AG04449 (cell line): Measurements from ENCODE around the gene C9orf152.
"Not testable (repeated sequence)": the region's sequence is repeated elsewhere in the genome, so short reads cannot be mapped to it uniquely, and the experiment has no call there.

ENCODE experiments used
- CTCF ChIA-PET: fragments of 350-600 bp; formaldehyde crosslinking; extraction: SDS; loops from one replicate; lab custom pipeline; 2021; ENCODE audit warnings: antibody characterized with exemption; lab: Yijun Ruan, JAX
- POLR2A ChIA-PET: fragments of 400-600, 350-600 bp; formaldehyde crosslinking; extraction: SDS; loops from one replicate; lab custom pipeline; 2020; ENCODE audit warnings: antibody characterized with exemption, inconsistent platforms; lab: Yijun Ruan, JAX
- DNase-seq: peaks from one replicate; pipeline ENCODE4 v3.0.0-alpha.2; 2010; ENCODE audit warnings: low read depth, low spot score
- H3K4me3 ChIP-seq: 2 replicates; pipeline ENCODE4 v1.5.1; 2011; ENCODE audit warnings: low read depth, mild to moderate bottlenecking, control low read depth, low read length
- CTCF ChIP-seq: IDR thresholded peaks from one replicate; pipeline ENCODE4 v1.5.1; 2011; ENCODE audit warnings: mild to moderate bottlenecking, moderate library complexity, low read length, control low read depth, inconsistent platforms; ENCODE audit not compliant: insufficient read depth; ENCODE audit errors: missing control alignments

The C9orf152 gene

DNA sequence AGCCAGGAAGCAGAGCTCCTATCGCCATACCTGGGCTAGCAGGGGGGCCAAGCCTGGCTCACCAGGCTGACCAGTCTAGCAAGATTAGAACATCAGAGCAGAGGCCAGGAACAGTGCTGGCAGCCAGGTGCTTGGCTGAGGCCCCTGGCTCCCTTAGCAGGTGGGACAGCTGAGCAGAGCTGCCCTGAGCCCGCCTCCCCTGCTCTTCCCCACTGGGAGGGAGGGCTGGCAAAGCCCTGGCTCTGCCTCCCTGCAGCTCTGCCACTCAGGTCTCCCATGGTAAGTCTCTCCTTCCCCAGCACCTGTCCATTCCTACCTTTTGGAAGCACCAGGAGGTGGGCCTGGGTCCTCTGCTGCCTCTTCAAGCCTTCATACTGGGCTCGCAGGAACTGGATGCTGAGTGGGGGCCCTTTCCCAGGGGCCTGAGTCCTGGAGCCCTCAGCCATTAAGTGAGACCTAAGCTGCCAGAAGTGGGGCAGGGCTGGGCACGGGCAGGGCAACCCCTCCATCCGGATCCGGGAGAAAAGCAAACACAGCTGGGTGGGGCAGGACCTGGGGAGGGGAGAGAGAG lies 803 bp downstream of the C9orf152 start:
- no peak for TF ChIP-seq CTCF
- H3K4me3 ChIP-seq = no peak overlapping the region
- ChIA-PET CTCF (interaction anchor here (22.4 to 31.4 kb wide), 2 partner anchors 6 to 13 kb away, joined by 534 read pairs; partner anchors contain the start of gene C9orf152), POLR2A (no interaction called here)
- DNase-seq = no peak

- TF ChIP-seq CTCF = no peak
- CTCF ChIA-PET = interaction anchor here (22.4 to 31.4 kb wide), 2 partner anchors 7 to 12 kb away, joined by 534 read pairs; partner anchors contain the start of gene C9orf152
- no peak overlapping the region for H3K4me3 ChIP-seq
- DNase-seq = no peak
- POLR2A ChIA-PET = no interaction called here
These were observed 1.6 kb downstream of the C9orf152 start for GRCh38 chr9:110206389-110206788.

DNA sequence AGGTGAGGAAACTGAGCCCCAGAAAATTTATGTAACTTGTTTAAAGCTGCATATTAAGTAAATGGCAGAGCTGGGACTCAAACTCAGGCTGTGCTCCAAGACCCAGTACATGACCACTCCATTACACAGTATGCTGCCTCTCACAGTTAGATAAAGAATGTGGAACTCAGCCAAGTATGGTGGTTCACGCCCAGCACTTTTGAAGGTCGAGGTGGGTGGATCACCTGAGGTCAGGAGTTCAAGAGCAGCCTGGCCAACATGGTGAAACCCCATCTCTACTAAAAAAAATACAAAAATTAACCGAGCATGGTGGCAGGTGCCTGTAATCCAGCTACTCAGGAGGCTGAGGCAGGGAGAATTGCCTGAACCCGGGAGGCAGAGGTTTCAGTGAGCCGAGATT lies 2.3 kb downstream of the C9orf152 start:
- POLR2A ChIA-PET, DNase-seq: not testable (repeated sequence)

GRCh38 chr9:110202232-110202631 lies 5.7 kb downstream of the C9orf152 start:
- CTCF ChIA-PET = interaction anchor here (22.4 to 31.4 kb wide), 2 partner anchors 8 to 11 kb away, joined by 534 read pairs; partner anchors contain the start of gene C9orf152
- H3K4me3 ChIP-seq = no peak overlapping the region
- no peak for TF ChIP-seq CTCF
- POLR2A ChIA-PET = no interaction called here
- no peak for DNase-seq

More for the DNA sequence above, 2.3 kb downstream of the C9orf152 start:
- not testable (repeated sequence) for H3K4me3 ChIP-seq
- CTCF ChIA-PET = interaction anchor here (0.7 to 31.4 kb wide), 3 partner anchors 8 to 737 kb away, joined by 3 to 534 read pairs (median 534); partner anchors contain the start of gene C9orf152

- CTCF ChIA-PET = interaction anchor here (12.1 to 31.4 kb wide), 2 partner anchors 13 to 15 kb away, joined by 125 to 534 read pairs; partner anchors contain the start of gene C9orf152
- DNase-seq = no peak
- no peak for TF ChIP-seq CTCF
- POLR2A ChIA-PET = no interaction called here
- no peak overlapping the region for H3K4me3 ChIP-seq
These were observed 8.3 kb downstream of the C9orf152 start for GRCh38 chr9:110199643-110200042.

DNA sequence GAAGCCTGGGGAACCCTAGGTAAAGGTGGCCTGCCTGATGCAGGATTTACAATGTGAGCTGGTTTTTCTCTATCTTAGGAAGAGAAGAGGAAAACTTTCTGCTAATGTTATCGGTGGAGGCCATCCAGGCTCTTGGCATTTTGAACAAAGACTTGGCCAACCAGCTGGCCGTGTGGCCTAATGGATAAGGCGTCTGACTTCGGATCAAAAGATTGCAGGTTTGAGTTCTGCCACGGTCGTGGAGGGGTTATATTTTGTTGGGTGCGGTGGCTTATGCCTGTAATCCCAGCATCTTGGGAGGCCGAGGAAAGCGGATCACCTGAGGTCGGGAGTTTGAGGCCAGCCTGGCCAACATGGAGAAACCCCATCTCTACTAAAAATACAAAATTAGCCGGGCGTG lies 9.6 kb downstream of the C9orf152 start:
- DNase-seq = no peak
- CTCF ChIA-PET = interaction anchor here (1.1 to 31.4 kb wide), 5 partner anchors 14 to 302 kb away, joined by 3 to 534 read pairs (median 15); partner anchors contain the start of gene C9orf152
- POLR2A ChIA-PET = no interaction called here
- TF ChIP-seq CTCF = no peak
- H3K4me3 ChIP-seq = no peak overlapping the region
